CD4-positive, alpha-beta T cell treated with Interleukin-6 at 100 ng/mL for 8 hours (primary cell): ENCODE results near the gene ACTN3.
"Not testable (repeated sequence)": the region's sequence is repeated elsewhere in the genome, so short reads cannot be mapped to it uniquely, and the experiment has no call there.

Experiments
- DNase-seq: peaks from one replicate; pipeline ENCODE4 v3.0.0-alpha.2; 2020; ENCODE audit warnings: mixed read lengths, low spot score

Gene ACTN3

GRCh38 chr11:66544952-66545351, 1.8 kb upstream of the ACTN3 start:
- DNase-seq = not testable (repeated sequence)

GRCh38 chr11:66545701-66546367, 869 bp upstream of the ACTN3 start, which contains the start of gene ZDHHC24:
TSS of gene ZDHHC24 (minus strand) at chr11:66546048. CDS start at chr11:66546003, 45 bp downstream.
- DNase-seq = peak; percentile 83

DNA sequence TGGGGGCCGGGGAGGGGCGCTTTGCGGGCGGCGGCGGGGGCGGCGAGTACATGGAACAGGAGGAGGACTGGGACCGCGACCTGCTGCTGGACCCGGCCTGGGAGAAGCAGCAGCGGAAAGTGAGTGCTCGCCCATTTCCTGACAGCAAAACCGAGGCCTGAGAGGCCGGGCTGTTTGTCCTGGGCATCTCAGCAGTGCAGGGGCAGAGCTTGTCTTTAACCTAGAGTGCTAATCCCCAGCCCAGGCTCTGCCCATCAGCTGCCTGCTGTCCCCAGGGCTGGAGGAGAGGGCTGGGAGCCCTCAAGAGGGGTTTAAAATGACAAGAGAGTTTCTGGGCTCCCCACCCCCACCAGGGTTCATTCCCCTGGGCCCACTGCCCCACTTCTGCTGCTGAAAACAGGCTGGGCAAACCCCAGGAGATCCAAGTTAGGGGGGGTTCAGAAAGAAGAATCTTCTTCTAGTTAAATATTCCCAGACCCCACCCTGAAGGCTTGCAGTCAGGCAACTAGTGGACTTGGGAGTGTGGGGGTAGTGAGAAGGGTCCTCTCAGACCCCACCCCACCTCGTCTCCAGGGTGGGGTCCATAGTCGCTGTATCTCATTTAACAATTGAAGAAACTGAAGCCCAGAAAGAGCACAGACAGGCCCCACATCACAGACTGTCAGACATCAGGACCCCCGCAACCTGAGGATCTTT, 411 bp downstream of the ACTN3 start:
- DNase-seq = no peak

DNA sequence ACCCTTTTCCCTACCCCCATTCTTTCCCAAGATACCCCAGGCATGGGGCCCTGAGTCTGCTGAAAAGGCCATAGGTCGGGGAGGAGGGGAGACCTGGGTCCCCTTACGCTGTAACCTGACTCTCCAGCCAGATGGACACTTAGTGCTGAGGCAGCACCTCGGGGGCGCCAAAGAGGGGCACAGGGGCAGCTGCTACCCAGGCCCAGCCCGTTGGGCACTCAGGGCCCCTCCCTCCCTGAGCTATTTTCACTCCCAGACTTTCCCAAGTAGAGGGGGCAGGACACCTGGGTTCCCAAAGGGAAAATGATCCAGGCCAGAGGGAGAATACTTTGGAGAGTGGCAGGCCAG, 933 bp downstream of the ACTN3 start:
- DNase-seq = no peak

- no peak for DNase-seq
Observed at GRCh38 chr11:66548041-66548440, 1.3 kb downstream of the ACTN3 start.

- no peak for DNase-seq
Observed at GRCh38 chr11:66548774-66549630, 2.3 kb downstream of the ACTN3 start.

GRCh38 chr11:66549696-66550095, 3.0 kb downstream of the ACTN3 start:
- DNase-seq = no peak

GRCh38 chr11:66550887-66551286, 4.2 kb downstream of the ACTN3 start:
- no peak for DNase-seq

- DNase-seq = no peak
Observed at GRCh38 chr11:66554602-66555001, 7.9 kb downstream of the ACTN3 start.

DNA sequence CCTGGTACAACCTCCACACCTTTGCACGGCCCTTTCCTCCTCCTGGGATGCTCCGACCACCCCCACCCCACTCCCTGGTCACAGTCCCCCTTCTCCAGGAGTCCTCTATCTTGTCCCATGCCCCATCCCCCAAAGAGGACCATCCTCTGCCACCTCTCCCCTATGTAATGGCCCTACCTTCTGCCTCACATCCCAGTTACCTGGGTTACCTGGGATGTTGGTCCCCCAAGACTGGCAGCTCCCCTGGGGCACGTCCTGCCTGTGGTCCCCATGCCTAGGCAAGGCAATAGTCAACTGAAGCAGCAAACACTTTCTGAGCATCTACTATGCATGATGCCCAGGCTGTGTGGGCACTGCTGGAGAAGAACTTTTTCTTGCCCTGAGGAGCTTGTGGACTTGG, 8.7 kb downstream of the ACTN3 start:
- DNase-seq = no peak

GRCh38 chr11:66556086-66556485, 9.4 kb downstream of the ACTN3 start:
- no peak for DNase-seq

GRCh38 chr11:66557733-66558326, 11.1 kb downstream of the ACTN3 start:
- no peak for DNase-seq

DNA sequence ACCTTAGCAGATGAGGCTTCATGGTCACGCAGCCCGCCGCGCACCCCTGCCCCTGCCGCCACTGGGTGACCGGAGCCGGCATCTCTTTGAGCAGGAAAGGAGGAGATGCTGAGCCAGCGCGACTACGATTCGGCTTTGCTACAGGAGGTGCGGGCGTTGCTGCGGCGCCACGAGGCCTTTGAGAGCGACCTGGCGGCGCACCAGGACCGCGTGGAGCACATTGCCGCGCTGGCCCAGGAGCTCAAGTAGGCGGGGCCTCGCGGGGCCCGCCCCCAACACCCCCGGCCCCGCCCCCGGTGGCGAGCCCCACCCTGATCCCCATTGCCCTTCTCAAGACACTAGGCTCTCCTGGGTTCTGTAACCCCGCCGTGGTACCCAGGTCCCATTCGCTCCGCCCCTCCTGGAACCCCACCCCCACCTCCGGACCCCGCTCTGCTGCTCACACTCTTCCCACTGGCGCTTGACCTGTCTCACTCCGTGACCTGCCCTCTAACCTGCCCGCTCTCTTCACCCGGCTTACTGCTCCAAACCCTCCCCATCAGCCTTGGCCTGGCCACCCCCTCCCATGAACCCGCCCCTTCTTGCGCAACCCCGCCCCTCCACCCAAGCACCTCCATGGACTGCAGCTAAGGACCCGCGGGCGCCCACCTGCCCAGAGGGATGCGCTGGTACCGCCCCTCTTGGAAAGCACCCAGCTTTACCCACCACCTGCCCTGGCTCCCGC, 12.6 kb downstream of the ACTN3 start:
- DNase-seq = no peak

- DNase-seq = no peak
Observed at GRCh38 chr11:66559866-66560676, 13.4 kb downstream of the ACTN3 start.

GRCh38 chr11:66561178-66561974, 14.7 kb downstream of the ACTN3 start:
- DNase-seq = no peak

DNA sequence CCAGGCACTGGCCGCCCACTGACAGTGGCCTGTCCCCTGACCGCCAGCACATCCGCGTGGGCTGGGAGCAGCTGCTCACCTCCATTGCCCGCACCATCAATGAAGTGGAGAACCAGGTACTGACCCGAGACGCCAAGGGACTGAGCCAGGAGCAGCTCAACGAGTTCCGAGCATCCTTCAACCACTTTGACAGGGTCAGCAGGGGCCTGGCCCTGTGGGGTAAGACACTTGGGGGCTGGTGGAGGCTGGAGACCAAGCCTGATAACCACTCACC, 15.2 kb downstream of the ACTN3 start:
- no peak for DNase-seq

GRCh38 chr11:66562275-66562674, 15.6 kb downstream of the ACTN3 start:
- no peak for DNase-seq

GRCh38 chr11:66562907-66563583, 16.3 kb downstream of the ACTN3 start:
- DNase-seq = no peak

GRCh38 chr11:66563832-66564231, 17.1 kb downstream of the ACTN3 start:
- DNase-seq = no peak

- no peak for DNase-seq
Observed at GRCh38 chr11:66564538-66564937, 17.8 kb downstream of the ACTN3 start.
